GM19463 (cell line): Measurements from ENCODE around the gene SYT5.
"Not testable (repeated sequence)": the region's sequence is repeated elsewhere in the genome, so short reads cannot be mapped to it uniquely, and the experiment has no call there.

ENCODE experiments used
- ATAC-seq: cut with Tn5 transposase; IDR thresholded peaks from one replicate; pipeline ENCODE4 v1.9.1; 2021; ENCODE audit warnings: mild to moderate bottlenecking, moderate library complexity; ENCODE audit not compliant: unreplicated experiment

SYT5 gene

DNA sequence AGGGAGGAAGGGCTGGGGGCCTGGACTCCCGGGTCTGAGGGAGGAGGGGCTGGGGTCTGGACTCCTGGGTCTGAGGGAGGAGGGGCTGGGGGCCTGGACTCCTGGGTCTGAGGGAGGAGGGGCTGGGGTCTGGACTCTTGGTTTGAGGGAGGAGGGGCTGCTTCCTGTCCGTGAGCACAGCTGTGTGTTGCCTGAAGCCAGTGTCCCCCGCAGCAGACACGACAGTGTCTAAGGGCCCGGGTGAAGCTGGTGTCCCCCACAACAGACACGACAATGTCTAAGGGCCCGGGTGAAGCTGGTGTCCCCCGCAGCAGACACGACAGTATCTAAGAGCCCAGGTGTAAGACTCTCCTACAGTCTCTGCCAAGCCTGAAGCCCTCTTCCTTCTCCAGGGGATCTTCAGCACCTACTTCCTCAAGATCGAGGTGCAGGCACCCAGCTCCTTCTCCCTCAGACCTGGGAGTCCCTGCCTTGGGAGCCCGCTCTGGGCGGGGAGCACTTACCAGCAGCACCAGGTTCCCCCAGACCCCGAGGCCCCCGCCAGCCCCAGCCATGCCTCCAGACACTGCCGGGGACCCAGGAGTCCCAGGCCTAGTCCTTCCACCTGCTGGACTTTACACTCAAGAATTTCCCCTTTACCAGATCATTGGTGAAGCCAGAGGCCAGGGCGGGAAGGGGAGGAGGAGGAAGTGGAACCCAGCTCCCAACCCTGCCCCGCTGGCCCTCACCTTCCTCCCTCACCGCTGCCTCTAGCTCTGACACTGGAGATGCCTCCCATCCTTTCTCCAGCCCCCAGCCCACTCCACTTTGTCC, 29.0 kb upstream of the SYT5 start, which contains the start of gene PTPRH:
Gene PTPRH, minus strand, starts transcription at position 622 of the 813 bp plus-strand sequence. Its CDS starts 68 bp downstream, at position 554.
- no peak for ATAC-seq

DNA sequence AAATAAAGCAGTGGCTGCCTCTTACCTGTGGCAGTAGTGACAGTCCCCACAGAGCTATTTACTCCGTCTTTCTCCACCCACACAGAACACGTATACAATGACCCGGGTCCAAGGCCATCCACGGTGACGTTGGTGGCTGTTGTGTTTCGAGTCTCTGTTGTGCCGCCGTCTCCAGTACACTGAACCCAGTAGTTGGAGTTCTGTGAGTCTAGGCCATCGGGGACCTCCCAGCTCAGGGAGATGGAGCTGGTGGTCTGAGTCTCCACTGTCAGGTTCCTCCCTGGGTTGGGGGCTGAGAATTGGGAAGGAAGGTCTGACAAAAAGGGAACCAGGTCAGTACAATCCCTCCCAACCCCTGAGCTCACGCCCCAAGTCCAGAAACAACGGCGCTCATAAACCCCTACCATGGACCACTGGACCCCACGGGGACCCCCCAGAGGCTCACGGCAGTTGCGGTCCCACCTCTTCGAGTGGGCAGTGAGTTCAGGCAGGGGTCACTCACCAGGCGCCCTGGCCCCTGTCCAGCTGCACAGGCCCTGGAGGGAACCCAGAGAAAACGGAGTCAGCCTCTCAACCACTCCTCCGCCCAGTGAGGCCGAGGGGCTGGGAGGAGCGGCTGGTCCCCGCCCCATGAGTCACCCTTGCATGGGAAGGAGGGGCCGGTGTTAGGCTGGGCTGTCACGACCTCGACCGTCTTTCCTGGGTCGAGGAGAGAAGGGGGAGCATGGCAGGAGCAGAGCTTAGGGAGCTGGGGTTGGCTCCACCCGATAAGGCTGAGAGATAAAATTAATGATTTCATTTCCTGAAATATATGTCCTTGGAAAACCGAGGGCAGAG, 26.8 kb upstream of the SYT5 start:
- no peak for ATAC-seq

- ATAC-seq = not testable (repeated sequence)
These were observed 22.1 kb upstream of the SYT5 start for GRCh38 chr19:55202199-55202598.

DNA sequence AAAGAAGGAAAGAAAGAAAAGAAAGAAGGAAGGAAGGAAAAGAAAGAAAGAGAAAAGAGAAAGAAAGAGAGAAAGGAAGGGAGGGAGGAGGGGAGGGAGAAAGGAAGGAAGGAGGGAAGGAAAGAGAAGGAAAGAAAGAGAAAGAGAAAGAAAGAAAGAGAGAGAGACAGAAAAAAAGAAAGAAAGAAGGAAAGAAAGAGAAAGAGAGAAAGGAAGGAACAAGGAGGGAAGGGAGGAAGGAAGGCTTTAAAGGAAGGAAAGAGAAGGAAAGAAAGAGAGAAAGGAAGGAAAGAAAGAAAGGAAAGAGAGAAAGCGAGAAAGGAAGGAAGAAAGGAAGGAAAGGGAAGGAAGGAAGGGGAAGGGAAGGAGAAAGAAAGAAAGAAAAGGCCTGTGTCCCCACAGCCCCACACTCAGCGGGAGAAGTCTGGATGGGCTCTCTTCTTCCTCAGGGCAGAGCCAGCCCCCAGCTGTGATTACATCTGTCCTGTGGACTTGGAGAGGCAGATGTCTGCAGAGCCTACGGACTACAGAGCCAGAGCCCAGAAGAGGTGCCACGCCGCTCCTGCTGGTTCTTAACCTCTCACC, 19.6 kb upstream of the SYT5 start:
- ATAC-seq = no peak

DNA sequence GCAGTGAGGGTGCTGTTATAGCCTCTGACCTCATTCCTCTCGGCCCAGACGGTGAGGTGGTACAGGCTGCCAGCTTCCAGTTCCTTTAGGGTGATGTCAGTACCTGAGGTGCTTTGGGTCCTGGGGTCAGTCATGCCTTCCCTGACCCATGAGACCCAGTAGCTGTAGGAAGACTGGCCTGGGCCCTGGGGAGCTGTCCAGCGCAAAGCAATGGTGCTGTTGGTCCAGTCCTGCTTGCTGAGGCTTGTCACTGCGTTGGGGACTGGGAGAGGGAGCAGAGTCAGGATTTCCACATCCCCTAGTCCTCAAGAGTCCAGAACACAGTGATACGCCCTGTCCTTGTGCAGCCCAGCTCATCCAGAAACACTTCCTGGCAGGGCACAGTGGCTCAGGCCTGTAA, 18.6 kb upstream of the SYT5 start:
- ATAC-seq = no peak

DNA sequence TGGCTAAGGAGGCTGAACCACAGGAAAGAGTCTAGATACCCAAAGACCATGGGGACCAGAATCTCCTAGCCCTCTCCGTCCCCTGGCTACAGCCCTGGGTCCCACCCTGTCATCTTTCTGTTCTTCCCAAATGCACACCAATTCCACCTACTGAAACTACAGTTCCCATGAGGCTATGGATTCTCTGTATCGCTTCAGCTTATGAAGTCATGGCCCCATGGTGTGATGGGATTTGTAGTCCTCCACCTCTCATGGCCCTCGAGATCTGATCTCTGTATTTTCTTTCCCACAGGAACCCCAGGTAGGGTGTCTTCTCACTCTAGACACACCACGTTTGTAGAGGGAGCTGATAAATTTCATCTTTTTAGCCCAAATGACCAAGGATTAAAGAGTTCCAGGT, 17.4 kb upstream of the SYT5 start:
- no peak for ATAC-seq

DNA sequence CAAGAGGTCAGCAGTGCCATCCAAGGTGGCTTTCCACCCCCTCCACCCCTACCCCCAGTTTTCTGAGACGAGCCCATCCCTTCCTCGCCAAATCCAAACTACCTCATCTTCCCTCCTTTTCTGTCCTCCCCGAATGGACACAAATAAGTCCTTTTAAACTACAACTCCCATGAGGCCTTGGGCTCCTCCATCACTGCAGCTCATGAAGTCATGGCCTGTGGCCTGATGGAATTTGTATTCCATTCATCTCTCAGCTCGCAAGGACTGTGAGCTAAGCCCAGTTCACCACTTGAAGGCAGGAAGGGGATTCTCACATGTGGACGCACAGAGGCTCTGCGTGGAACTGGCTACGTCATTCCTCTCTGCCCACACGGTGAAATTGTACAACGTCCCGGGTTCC, 16.7 kb upstream of the SYT5 start:
- no peak for ATAC-seq

- ATAC-seq = no peak
These were observed 13.4 kb upstream of the SYT5 start for GRCh38 chr19:55193481-55193880.

DNA sequence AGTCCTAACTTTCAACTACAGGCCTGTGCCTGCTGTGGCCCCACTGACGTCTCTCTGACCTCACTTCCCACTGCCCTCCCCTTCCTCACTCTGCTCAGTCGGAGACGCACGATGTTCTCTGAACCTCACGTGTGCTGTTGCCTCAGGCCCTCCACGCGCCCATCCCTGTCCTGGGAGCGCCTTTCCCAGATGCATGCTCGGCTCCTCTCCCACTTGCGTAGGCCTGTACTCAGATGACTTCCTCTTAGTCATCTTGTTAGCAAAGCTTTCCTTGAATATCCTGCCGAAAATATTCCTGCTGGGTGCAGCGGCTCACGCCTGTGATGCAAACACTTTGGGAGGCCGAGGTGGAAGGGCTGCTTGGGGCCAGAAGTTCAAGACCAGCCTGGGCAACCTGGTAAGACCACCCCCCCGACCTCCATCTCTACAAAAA, 9.3 kb upstream of the SYT5 start:
- ATAC-seq = no peak

GRCh38 chr19:55188625-55189024, 8.5 kb upstream of the SYT5 start:
- no peak for ATAC-seq

DNA sequence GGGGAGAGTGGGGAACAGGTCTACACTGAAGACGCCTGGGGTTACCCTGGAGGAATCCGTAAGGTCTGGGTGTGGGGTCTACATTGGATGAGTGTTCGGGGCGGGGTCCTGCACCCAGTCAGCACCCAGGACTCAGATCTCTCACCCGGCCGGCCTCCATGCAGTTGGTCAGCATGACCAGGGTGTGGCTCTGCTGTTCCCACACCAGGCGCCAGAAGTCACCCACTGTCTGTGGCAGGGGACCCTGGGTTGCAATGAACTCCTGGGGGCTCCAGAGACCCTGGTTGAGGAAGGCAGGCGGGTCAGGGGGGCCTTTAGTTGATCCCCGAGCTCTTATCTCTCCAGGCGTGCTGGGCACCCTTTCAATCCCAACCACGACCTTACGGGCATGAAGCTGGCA, 6.0 kb upstream of the SYT5 start:
- no peak for ATAC-seq

DNA sequence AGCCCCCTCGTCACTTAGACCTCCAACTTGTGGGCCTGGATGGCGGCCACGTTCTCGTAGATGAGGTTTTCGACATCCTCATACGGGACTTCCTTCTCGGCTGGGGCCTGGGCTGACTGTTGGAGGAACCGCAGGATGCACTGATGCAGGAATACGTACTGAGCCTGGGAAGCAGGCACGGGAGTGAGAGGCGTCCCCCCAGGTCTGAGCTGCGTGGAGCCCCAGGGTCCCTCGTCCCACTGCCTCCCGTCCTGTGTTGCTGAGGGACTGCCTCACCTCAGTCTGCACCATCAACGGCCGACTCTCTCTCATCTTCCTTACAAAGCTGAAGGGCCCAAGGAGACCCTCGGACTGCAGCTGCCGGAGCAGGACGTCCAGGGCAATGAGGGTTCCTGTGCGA, 1.7 kb upstream of the SYT5 start:
- ATAC-seq = no peak

DNA sequence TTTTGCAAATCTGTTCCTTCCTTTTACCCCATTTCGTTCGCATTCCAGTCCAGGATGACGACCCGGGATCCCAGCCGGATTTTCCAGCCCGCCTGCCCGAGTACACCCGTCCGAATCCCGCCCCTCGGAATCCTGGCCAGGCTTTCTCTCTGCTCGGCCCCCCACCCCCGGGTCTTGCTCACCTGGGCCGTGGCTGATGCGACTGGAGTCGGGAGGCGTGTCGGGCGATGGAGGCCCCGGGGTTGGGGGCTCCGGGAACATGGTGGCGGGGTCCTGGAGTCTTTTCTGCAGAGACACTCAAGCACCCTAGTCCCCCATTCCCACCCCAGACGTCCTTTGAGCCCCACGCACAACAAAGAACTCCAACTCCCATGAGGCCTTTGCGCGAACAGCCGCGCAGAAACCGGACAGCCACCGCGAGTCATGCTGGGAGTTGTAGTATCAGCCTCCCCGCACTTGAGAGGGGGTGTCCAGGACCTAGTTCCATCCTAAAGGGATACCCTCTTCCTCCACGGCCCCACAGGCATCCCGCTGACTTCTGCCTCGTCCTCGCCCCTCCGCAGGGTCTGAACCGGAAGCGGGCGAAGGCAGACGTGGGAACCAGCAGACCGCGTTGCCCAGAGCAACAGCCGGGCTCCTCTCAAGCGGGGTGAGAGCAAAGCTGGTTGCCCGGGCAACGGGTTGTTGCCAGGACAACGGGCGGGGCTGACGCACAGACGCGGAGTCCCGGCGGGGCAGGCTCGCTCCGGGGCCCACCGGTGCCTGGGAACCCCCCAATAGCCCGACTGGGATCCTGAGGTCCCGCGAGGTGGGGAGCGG, 1.1 kb downstream of the SYT5 start:
- ATAC-seq = peak; percentile 83

- no peak for ATAC-seq
These were observed 4.0 kb downstream of the SYT5 start for GRCh38 chr19:55176076-55176475.

DNA sequence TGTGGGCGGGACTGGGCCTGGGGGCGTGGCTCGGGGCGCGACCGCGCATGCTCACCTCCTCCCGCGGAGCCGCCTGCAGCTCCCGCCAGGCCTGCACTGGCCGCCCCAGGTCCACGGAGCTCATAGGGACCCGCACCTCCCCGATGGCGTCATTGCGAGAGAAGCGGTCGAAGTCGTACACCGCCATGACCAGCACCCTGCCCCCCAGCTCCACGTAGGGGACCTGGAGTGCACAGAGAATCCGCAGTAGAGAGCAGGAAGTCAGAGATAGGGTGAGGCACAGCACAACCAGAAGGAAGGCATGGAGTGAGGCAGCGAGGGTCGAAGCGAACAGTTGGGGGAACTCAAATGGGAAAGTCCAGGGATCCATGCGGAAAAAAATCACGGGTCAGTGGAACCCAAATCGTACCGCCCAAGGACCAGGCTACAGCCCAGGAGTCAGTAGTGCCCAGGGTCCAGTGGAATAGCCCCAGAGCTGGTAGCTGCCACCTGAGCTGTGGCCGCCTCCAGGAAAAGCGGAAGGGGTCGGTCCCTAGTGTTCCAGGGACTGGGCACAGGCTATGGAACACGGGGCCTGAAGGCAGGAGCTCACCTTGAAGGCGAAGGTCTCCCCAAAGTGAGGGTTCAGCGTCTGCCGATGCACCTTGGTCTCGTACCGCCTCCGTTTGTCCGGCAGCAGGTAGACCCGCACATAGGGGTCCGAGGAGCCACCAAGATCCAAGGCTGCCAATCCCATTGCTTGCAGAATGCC, 4.8 kb downstream of the SYT5 start:
- ATAC-seq = no peak

- no peak for ATAC-seq
These were observed 5.5 kb downstream of the SYT5 start for GRCh38 chr19:55174425-55175116.

GRCh38 chr19:55173714-55174409, 6.2 kb downstream of the SYT5 start:
- no peak for ATAC-seq

GRCh38 chr19:55173186-55173713, 6.8 kb downstream of the SYT5 start:
- no peak for ATAC-seq

GRCh38 chr19:55172741-55173140, 7.3 kb downstream of the SYT5 start:
- no peak for ATAC-seq
